Measurements from ENCODE around the gene FILIP1L.

Gene FILIP1L

DNA sequence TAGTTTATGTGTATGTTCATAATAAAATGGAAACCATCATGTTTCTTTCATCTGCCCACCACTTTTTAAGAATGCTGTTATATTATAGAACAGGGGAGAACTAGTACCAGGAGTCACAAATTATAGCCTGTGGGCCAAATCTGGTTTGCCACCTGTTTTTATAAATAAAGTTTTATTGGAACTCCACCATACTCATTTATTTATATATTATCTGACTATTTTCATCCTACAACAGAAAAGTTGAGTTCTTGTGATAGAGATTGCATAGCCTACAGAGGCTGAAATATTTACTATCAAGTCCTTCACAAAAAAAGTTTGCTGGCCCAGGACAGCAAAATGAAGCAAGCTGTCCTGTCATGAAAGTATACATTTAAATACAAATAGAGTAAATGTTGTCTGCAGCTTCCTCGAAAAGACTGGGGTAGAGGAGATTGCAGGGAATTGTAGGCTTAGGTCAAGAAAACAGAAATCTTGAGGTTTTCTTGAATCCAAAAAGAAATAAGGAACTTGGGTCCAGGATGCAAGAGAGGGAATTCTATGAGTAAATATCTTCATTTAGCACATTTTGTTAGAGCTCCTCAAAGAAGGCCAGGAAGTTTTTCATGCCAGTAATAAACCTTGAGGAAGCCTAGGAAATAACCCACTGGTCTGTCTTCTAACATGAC, 41.1 kb downstream of the FILIP1L start:
- no peak overlapping the region for H3K27ac ChIP-seq
- TF ChIP-seq, protein P1, sequence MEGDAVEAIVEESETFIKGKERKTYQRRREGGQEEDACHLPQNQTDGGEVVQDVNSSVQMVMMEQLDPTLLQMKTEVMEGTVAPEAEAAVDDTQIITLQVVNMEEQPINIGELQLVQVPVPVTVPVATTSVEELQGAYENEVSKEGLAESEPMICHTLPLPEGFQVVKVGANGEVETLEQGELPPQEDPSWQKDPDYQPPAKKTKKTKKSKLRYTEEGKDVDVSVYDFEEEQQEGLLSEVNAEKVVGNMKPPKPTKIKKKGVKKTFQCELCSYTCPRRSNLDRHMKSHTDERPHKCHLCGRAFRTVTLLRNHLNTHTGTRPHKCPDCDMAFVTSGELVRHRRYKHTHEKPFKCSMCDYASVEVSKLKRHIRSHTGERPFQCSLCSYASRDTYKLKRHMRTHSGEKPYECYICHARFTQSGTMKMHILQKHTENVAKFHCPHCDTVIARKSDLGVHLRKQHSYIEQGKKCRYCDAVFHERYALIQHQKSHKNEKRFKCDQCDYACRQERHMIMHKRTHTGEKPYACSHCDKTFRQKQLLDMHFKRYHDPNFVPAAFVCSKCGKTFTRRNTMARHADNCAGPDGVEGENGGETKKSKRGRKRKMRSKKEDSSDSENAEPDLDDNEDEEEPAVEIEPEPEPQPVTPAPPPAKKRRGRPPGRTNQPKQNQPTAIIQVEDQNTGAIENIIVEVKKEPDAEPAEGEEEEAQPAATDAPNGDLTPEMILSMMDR (conservative IDR thresholded peaks at IDR 0.05): no peak

DNA sequence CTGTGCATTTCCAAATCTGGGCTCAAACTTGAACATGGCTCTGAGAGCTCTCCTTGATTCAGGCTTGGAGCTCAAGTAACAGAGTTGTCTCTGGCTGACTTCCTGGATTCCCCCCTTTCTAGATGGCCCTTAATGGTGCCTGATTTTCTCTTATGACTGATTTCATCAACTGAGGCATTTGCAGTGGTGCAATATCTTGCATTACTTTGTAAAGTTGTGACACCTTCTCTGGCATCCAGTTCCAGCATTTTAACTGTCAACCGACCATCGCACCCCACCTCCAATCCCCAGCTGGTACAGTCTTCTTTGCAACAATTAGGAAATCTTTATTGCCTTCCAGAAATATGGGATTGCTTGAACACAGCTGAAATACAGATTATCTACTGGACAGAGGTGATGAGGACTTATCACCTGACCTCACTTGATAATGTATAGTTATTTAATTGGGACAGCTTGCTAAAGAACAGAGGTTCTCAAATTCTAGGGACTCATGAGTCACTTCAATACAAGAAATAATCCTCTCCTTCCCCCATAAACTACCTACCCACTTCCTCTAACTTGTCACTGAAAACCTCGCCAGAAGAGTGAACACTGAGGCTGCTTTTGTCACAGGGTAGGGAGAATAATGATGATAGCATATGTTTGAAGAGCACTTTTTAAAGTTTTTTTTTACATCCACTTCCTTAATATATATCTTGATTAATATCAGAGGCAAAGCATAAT, 41.8 kb downstream of the FILIP1L start:
- no peak overlapping the region for H3K27ac ChIP-seq
- TF ChIP-seq, protein P1 (conservative IDR thresholded peaks at IDR 0.05): no peak

DNA sequence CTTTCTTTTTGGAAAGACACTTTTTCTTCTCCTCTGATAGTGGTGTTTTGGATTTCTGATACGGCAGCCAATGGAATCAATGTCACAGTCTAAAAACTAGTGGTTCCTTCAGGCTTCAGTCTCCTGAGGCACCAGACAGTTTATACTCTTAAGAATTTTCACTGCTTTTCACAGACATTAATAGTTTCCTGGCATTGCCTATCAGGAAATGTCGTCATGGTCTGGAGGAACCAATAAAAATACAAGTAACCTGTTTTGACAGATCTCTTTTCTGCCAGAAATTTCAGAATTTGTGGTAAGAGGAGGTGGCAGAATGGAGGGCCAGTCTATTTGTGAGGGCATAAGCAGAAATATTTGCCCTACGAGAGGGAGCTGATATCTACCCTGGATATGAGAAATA, 44.8 kb downstream of the FILIP1L start:
- TF ChIP-seq, protein P1 (conservative IDR thresholded peaks at IDR 0.05): no peak
- H3K27ac ChIP-seq: peak overlapping the region; percentile 48

DNA sequence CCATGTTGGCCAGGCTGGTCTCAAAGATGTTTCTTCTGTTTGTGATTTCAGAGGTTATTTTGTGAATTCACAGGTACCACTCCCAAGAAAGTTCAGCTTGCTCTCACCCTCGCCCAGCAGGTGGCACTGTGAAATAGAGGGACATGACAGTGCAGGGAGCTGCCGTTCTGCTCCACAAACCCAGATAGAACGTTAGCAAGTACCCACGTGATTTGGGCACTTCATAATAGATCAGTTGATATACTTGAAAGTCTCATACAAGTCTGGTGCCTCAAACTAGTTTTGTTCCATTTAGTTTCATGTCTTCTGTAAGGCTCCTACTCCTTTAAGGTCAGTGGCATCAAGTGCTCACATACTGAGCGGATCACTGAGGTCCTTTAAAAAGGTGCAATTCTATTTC, 45.5 kb downstream of the FILIP1L start:
- H3K27ac ChIP-seq: peak overlapping the region; percentile 48
- TF ChIP-seq, protein P1 (conservative IDR thresholded peaks at IDR 0.05): peak; percentile 85

DNA sequence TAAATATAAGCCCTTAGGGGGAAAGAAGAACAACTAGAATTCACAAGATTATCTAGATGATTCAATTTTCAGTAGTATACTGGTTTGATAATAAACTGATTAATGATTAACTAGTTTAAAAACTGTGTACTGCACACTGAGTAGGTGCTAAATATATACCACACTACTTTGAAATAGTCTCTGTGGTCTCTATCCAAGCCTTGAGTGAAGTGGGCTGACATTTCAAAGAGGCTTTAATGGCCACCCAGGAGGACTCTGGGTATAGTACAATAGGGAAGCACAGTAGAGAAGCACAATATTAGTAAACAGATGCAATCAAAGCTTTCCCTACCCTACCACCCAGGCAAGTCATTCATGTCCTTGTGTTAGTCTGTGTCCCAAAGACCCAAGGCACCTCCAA, 46.7 kb downstream of the FILIP1L start:
- H3K27ac ChIP-seq: no peak overlapping the region
- TF ChIP-seq, protein P1 (conservative IDR thresholded peaks at IDR 0.05): no peak

DNA sequence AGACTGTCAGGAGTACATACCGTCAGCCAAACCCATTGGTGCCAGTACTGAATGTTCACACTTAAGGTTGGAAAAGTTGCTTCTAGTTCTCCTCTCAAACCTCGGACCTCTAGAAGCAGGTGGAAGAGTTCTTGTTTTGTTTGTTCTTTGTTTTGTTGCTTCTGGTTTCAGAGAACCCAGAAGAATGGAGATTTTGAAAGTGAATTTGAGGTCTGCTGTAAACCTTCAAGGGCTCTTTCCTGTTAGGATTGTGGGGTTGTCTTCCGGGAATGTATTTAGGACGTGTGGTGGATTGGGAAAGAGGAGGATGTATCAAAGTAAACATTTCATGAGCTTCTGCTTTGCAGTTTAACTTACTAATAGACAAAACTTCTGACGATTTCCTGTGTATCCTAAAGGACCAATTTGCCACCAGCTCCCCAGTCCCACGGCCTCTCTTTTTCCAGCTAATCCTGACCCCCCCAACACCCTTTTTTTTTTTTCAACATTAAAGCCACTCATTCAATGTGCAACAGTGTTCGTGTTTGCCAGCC, 50.3 kb downstream of the FILIP1L start:
- TF ChIP-seq, protein P1 (conservative IDR thresholded peaks at IDR 0.05): no peak
- H3K27ac ChIP-seq: no peak overlapping the region

DNA sequence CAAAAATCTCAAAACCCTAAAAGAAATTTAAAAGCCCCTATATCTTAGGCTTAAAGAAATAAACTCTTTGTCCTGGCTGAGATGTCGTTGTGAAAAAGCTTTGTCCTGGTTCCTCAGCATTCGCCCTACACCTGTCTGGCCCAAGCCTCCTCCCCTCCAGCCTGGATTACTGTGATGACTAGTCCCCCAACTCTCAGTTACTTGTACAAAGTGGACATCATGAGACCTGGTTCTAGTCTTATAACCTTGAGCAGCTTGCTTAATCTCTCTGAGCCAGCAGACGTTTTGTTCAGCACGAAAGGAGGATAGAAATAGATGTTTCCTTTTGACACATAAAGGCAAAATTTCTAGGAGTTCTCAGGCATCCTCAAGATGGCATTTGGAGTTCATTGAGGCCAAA, 51.6 kb downstream of the FILIP1L start:
- no peak overlapping the region for H3K27ac ChIP-seq
- TF ChIP-seq, protein P1 (conservative IDR thresholded peaks at IDR 0.05): no peak

Data from VCaP (cell line).